GM18505 (cell line): ENCODE results near the gene IQSEC1.

ENCODE experiments used
- ATAC-seq: cut with Tn5 transposase; IDR thresholded peaks from one replicate; pipeline ENCODE4 v1.9.1; 2021; ENCODE audit not compliant: unreplicated experiment
- POLR2A ChIP-seq: IDR thresholded peaks from 4 replicates; pipeline ENCODE4 v1.6.1; 2011; ENCODE audit warnings: borderline replicate concordance; ENCODE audit not compliant: insufficient read depth, insufficient read length; ENCODE audit errors: extremely low read depth

IQSEC1 gene

GRCh38 chr3:13051581-13051980 is 21.6 kb downstream of the IQSEC1 start:
- ATAC-seq = no peak
- no peak for TF ChIP-seq POLR2A

- no peak for ATAC-seq
- no peak for TF ChIP-seq POLR2A
Observed at GRCh38 chr3:13051066-13051465, 22.2 kb downstream of the IQSEC1 start.

- no peak for ATAC-seq
- TF ChIP-seq POLR2A = no peak
Observed at GRCh38 chr3:13050446-13050845, 22.8 kb downstream of the IQSEC1 start.

- ATAC-seq = no peak
- no peak for TF ChIP-seq POLR2A
Observed at GRCh38 chr3:13049400-13049799, 23.8 kb downstream of the IQSEC1 start.

DNA sequence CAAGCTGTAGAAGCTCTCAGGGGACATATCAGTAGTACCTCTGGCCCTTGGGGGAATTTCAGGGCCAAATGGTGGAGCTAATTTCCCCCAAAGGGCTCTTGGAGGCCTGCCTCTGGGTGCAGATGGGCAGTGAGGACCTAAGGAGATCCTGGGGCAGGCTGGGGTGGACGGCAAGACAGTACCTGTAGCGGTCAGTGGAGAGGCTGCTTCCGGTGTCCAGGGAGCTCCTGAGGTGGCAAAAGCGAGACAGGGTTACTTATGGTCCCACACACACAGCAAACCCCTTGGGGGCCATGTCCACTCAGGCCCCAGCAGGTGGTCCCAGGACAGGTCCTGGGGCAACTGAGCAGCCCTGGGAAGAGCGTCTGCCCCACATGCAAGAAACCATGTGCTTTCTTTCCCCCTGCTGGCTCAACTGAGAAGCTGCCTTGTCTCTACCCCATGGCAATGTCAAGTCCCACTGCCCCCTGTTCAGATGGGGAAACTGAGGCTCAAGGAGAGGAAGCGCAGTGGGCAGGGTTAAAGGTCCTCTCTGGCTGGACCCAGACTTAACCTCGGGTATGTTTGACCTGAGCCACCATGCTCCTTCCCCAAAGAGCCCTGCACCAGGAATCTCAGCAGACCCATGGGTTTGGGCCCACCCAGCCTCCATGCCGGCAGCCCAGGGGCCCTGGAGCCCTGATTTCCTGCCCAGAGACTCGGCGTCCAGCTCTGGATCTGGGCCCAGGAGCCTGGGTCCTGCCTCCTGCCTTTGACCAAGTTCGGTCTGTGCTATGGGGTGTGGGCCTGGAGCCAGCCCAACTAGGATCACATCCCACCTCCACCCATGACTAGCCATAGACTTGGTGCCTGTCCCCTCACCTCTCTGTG is 25.7 kb downstream of the IQSEC1 start:
- no peak for TF ChIP-seq POLR2A
- no peak for ATAC-seq

DNA sequence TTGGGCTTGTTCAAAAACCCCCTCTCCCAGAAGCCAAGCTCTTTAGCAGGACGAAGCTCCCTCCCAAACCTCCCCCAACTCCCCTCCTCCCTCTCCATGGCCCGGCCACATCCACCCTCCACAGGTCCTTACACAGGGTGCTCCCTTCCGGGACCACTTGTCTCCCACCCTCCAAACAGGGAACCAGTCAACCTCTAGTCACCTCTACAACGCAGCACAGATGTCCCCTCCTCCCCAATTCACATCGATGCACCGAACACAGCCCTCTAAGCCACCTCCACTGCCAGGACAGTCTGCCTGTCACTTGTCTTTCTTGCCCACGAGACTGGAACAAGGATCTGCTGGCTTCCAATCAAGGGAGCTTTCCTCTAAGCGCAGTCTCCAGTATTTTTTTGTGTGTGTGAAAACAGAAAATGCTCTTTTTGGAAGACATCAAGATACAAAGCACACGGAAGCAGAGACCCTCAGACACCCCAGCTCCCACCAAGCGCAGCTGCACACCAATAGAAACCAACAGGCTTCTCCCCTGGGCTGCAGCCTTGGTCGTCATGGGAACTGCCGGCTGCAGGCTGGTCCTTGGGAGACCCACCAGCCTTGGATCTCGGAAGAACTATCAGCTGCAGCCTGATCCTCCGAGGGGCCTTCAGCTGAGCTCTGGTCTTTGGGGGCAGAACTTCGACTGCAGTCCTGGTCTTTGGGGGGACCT is 26.5 kb downstream of the IQSEC1 start:
- no peak for TF ChIP-seq POLR2A
- ATAC-seq = peak; percentile 26

- peak; percentile 53 for TF ChIP-seq POLR2A
- peak; percentile 75 for ATAC-seq
Observed at GRCh38 chr3:13045904-13046568, 27.2 kb downstream of the IQSEC1 start.

DNA sequence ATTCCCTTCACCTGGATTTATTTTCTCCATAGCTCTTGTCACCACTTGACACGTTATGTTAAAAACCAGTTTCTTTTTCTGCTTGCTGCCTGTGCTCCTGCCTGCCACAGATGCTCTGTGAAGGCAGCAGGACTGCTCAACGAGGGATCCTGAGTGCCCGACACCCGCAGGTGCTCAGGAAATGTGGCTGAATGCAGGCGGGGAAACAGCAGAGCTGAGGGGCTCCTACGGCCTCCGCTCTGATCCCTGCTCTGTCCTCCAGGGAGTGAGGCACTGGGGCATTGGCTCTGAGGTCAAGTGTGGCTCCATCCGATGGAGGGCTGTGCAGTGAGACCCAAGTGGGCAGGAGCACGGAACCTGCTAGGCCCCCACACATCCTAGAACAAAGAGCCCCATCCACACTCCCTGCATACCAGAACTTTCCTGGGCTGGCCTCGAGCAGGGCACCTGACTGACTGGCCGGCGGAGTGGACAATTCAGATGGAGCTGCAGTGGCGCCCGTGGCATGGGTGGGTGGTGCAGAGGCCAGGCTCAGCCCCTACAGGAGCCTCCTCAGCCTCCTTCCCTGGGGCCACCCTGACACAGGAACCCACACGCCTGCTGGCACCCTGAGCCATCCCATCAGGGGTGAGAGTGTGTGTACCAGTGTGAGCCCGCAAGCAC is 27.9 kb downstream of the IQSEC1 start:
- no peak for ATAC-seq
- TF ChIP-seq POLR2A = no peak

GRCh38 chr3:13044496-13045240 is 28.6 kb downstream of the IQSEC1 start:
- no peak for ATAC-seq
- TF ChIP-seq POLR2A = no peak

DNA sequence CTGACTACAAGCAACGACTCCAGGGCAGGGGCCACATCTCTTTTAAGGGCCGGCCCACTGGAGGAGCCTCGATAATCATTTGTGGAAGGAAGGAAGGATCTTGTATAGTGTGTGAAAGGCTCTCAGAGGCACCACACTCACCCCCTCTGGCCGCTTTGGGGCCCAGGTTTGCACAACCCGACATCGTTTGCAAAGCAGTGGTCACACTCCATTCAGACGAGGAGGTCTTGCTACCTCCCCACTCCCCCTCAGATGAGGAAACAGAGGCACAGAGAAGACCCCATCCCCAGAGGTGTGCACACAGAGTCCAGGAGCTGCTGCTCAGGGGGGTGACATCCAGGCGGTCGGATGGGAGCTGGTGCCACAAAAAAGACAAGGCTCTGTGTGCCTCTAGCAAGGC is 29.6 kb downstream of the IQSEC1 start:
- ATAC-seq = no peak
- no peak for TF ChIP-seq POLR2A

GRCh38 chr3:13042715-13043271 is 30.4 kb downstream of the IQSEC1 start:
- no peak for ATAC-seq
- no peak for TF ChIP-seq POLR2A

DNA sequence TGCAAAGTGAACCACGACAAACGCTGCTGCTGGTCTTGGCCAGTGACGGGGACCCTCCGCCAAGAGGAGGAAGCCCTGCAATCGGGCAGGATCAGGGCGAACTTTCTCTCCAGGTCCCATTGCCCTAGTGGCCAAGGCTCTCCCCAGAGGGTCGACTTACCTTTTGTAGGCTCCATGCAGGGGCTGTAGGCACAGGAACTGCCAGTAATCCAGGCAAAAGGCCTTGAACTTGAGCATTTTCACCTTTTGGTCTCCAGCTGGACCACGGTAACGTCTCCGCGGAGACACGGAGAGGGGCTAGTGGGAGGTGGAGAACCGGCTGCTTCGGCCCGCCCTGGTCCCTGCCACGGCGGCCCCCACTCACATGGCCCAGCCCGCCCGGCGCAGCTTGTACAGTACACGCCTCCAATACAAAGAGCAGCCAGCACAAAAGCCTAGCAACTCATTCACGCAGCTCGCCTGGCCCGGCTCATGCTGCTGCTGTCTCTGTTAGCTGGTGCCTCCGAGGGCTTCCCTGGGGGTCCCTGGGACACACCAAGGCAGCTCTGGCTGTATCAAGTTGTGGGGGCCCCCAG is 31.0 kb downstream of the IQSEC1 start:
- TF ChIP-seq POLR2A = no peak
- no peak for ATAC-seq
